Measurements from ENCODE around the gene UBE4B.

DNA sequence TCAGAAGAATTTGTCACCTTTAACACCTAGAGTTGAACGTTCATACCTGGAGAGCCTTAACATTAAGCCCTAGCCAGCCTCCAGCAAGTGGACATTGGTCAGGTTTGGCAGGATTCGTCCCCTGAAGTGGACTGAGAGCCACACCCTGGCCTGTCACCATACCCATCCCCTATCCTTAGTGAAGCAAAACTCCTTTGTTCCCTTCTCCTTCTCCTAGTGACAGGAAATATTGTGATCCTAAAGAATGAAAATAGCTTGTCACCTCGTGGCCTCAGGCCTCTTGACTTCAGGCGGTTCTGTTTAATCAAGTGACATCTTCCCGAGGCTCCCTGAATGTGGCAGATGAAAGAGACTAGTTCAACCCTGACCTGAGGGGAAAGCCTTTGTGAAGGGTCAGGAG is 52.3 kb downstream of the UBE4B start:
- TF ChIP-seq, protein P1, sequence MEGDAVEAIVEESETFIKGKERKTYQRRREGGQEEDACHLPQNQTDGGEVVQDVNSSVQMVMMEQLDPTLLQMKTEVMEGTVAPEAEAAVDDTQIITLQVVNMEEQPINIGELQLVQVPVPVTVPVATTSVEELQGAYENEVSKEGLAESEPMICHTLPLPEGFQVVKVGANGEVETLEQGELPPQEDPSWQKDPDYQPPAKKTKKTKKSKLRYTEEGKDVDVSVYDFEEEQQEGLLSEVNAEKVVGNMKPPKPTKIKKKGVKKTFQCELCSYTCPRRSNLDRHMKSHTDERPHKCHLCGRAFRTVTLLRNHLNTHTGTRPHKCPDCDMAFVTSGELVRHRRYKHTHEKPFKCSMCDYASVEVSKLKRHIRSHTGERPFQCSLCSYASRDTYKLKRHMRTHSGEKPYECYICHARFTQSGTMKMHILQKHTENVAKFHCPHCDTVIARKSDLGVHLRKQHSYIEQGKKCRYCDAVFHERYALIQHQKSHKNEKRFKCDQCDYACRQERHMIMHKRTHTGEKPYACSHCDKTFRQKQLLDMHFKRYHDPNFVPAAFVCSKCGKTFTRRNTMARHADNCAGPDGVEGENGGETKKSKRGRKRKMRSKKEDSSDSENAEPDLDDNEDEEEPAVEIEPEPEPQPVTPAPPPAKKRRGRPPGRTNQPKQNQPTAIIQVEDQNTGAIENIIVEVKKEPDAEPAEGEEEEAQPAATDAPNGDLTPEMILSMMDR (IDR thresholded peaks at IDR 0.05) = no peak
- TF ChIP-seq HDAC2 (IDR thresholded peaks at IDR 0.05) (no peak), RFX5 (IDR thresholded peaks at IDR 0.05) (no peak), HOXA7 (CRISPR knock-in tag; IDR thresholded peaks at IDR 0.05) (no peak), EP300 (IDR thresholded peaks at IDR 0.05) (no peak), SMC3 (IDR thresholded peaks at IDR 0.05) (no peak), EHMT2 (IDR thresholded peaks at IDR 0.05; ENCODE audit: low read depth) (no peak), POLR2A (IDR thresholded peaks at IDR 0.05; ENCODE audit: low read length) (no peak), CHD2 (IDR thresholded peaks at IDR 0.05; ENCODE audit: low read length, partially characterized antibody) (no peak)
- TF ChIP-seq, protein P2, sequence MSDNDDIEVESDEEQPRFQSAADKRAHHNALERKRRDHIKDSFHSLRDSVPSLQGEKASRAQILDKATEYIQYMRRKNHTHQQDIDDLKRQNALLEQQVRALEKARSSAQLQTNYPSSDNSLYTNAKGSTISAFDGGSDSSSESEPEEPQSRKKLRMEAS (IDR thresholded peaks at IDR 0.05) = no peak
